Endothelial cell (in vitro differentiated cells): ENCODE data around the gene ATAD3B. TPM values are rescaled to one million over a fixed set of nuclear protein-coding genes. Genes with fewer than 3 reads are reported as not detected.

Source experiments
- DNase-seq: peaks from one replicate; pipeline ENCODE4 v3.0.0; 2021; ENCODE audit warnings: low spot score
- H3K27ac Mint-ChIP-seq: one replicate; pipeline ENCODE4 v1.8.0; 2021; ENCODE audit warnings: mixed read lengths, inconsistent platforms; ENCODE audit not compliant: unreplicated experiment
- H3K27me3 Mint-ChIP-seq: one replicate; pipeline ENCODE4 v1.8.0; 2021; ENCODE audit warnings: mild to moderate bottlenecking, moderate library complexity, mixed read lengths, inconsistent platforms; ENCODE audit not compliant: unreplicated experiment
- H3K36me3 Mint-ChIP-seq: one replicate; pipeline ENCODE4 v1.8.0; 2021; ENCODE audit warnings: mild to moderate bottlenecking, low read depth, mixed read lengths, inconsistent platforms; ENCODE audit not compliant: unreplicated experiment
- H3K4me1 Mint-ChIP-seq: one replicate; pipeline ENCODE4 v1.8.0; 2021; ENCODE audit warnings: mild to moderate bottlenecking, mixed read lengths, inconsistent platforms; ENCODE audit not compliant: unreplicated experiment
- H3K4me3 Mint-ChIP-seq: one replicate; pipeline ENCODE4 v1.8.0; 2021; ENCODE audit warnings: mild to moderate bottlenecking, mixed read lengths, inconsistent platforms; ENCODE audit not compliant: unreplicated experiment
- H3K9me3 Mint-ChIP-seq: one replicate; pipeline ENCODE4 v1.8.0; 2021; ENCODE audit warnings: mixed read lengths, inconsistent platforms; ENCODE audit not compliant: unreplicated experiment
- CTCF ChIP-seq: fragments of 200-600 bp; sonication (generic); IDR thresholded peaks from one replicate; pipeline ENCODE4 v1.5.0; 2021; ENCODE audit warnings: antibody characterized with exemption; ENCODE audit not compliant: unreplicated experiment
- total RNA-seq: library from RNA; stranded (reverse); fragmentation: NEBNext Ultra II Directional; extraction: Animal tissue kit (Norgen Biotek cat#: 25700); gene quantifications from one replicate; pipeline ENCODE4 v1.2.1, GENCODE V29; 2021; ENCODE audit not compliant: unreplicated experiment

The ATAD3B gene
- total RNA-seq, 1 donor from 2014 or later, result 27.2 TPM

- DNase-seq, result no peak
- Mint-ChIP-seq H3K27me3 (peaks cover 19% of the 10 kb centered on the region), H3K36me3 (peaks cover 5% of the 10 kb centered on the region), H3K4me3 (peak overlapping the region; percentile 62), H3K27ac (no peak overlapping the region), H3K4me1 (peaks cover 8% of the 10 kb centered on the region), H3K9me3 (no peaks in the 10 kb centered on the region)
- TF ChIP-seq CTCF, result no peak
Observed at GRCh38 chr1:1538989-1539309, 67.4 kb downstream of the ATAD3B start.

- peaks cover 19% of the 10 kb centered on the region for H3K27me3 Mint-ChIP-seq
- H3K4me1 Mint-ChIP-seq, result peaks cover 8% of the 10 kb centered on the region
- H3K4me3 Mint-ChIP-seq, result peak overlapping the region; percentile 65
- DNase-seq, result peak; percentile 43
- TF ChIP-seq CTCF, result no peak
- no peak overlapping the region for H3K27ac Mint-ChIP-seq
- H3K36me3 Mint-ChIP-seq, result peaks cover 5% of the 10 kb centered on the region
- H3K9me3 Mint-ChIP-seq, result no peaks in the 10 kb centered on the region
Observed at GRCh38 chr1:1539310-1540089, 67.9 kb downstream of the ATAD3B start.

- Mint-ChIP-seq H3K27ac (peak within 1 kb of the TSS; percentile 42), H3K4me3 (peak within 1 kb of the TSS; percentile 65), H3K9me3 (no peaks in the 10 kb centered on the region), H3K36me3 (peaks cover 11% of the 10 kb centered on the region), H3K27me3 (peaks cover 20% of the 10 kb centered on the region), H3K4me1 (peaks cover 8% of the 10 kb centered on the region)
- TF ChIP-seq CTCF, result no peak
- DNase-seq, result peak; percentile 77
Observed at GRCh38 chr1:1540090-1540817, 68.7 kb downstream of the ATAD3B start, which contains the start of gene TMEM240. Gene TMEM240 (minus strand): TSS chr1:1540624. CDS start chr1:1540346, 278 bp downstream.

- Mint-ChIP-seq H3K36me3 (peaks cover 15% of the 10 kb centered on the region), H3K9me3 (no peaks in the 10 kb centered on the region), H3K4me1 (peaks cover 8% of the 10 kb centered on the region), H3K4me3 (peak overlapping the region; percentile 60), H3K27ac (peak overlapping the region; percentile 42), H3K27me3 (peaks cover 22% of the 10 kb centered on the region)
- DNase-seq, result no peak
- TF ChIP-seq CTCF, result no peak
Observed at GRCh38 chr1:1540818-1541628, 69.5 kb downstream of the ATAD3B start.
